ENCODE data around the gene WAC. TPM values are rescaled to one million over a fixed set of nuclear protein-coding genes. Genes with fewer than 3 reads are reported as not detected.
"Not testable (repeated sequence)": the region's sequence is repeated elsewhere in the genome, so short reads cannot be mapped to it uniquely, and the experiment has no call there.

WAC gene
- total RNA-seq, 2 donors from 2014 or later = 75.4 to 94.1 TPM

- no peak overlapping the region for H3K27ac ChIP-seq
- H3K9me3 ChIP-seq = no peaks in the 10 kb centered on the region
- H3K4me3 ChIP-seq = no peak overlapping the region
- no peak for DNase-seq (ENCODE audit: low spot score)
- no peaks in the 10 kb centered on the region for H3K27me3 ChIP-seq
- H3K36me3 ChIP-seq = no peaks in the 10 kb centered on the region
- TF ChIP-seq, protein P1, sequence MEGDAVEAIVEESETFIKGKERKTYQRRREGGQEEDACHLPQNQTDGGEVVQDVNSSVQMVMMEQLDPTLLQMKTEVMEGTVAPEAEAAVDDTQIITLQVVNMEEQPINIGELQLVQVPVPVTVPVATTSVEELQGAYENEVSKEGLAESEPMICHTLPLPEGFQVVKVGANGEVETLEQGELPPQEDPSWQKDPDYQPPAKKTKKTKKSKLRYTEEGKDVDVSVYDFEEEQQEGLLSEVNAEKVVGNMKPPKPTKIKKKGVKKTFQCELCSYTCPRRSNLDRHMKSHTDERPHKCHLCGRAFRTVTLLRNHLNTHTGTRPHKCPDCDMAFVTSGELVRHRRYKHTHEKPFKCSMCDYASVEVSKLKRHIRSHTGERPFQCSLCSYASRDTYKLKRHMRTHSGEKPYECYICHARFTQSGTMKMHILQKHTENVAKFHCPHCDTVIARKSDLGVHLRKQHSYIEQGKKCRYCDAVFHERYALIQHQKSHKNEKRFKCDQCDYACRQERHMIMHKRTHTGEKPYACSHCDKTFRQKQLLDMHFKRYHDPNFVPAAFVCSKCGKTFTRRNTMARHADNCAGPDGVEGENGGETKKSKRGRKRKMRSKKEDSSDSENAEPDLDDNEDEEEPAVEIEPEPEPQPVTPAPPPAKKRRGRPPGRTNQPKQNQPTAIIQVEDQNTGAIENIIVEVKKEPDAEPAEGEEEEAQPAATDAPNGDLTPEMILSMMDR (IDR thresholded peaks at IDR 0.05) = no peak
- no peaks in the 10 kb centered on the region for H3K4me1 ChIP-seq
Measured at GRCh38 chr10:28495084-28495483, 37.8 kb upstream of the WAC start.

DNA sequence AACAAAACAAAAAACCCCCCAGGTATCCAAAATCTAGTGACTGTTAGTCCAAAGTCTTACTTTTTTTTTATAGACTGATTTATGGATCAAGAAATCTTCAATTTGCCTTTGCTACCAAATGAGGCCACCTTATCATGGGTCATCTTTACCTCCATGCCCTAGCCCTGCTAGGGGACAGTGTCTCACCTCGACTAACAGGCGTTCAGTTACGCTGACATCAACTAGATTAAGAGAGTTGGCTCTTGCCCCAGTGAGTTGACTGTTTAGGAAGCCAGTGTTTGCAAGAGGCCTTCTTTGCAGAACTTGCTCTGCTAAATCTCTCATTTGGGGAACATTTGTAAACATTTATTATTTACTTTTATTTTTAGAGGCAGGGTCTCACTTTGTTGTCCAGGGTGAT lies 36.9 kb upstream of the WAC start:
- Histone ChIP-seq H3K4me1 (no peaks in the 10 kb centered on the region), H3K4me3 (no peak overlapping the region), H3K9me3 (no peaks in the 10 kb centered on the region), H3K27ac (no peak overlapping the region), H3K36me3 (no peaks in the 10 kb centered on the region), H3K27me3 (no peaks in the 10 kb centered on the region)
- DNase-seq (ENCODE audit: low spot score) = no peak
- TF ChIP-seq, protein P1 (IDR thresholded peaks at IDR 0.05) = no peak

DNA sequence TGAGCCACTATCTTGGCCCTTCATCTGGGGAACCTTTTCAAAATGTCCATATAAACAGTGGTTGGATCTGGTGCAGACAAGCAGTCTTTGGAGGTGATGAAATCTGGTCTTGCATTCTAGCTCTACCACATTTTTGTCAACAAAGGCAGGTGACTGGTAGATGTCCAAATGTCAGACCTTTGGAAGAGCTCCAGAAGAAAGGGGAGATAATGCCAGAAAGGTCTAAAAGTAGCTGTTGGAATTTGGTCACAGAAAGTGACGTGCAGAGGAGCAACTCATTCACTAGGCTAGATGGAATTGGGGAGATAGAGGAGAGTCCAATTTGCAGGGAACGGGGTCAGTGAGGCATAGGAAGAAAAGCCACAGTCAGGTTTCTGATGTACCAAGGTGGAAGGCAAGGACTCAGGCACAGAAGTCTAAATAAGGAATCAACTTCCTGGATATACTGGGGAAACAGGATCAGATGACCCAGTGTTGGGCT lies 36.4 kb upstream of the WAC start:
- DNase-seq (ENCODE audit: low spot score) = no peak
- H3K36me3 ChIP-seq = no peaks in the 10 kb centered on the region
- H3K4me1 ChIP-seq = no peaks in the 10 kb centered on the region
- TF ChIP-seq, protein P1 (IDR thresholded peaks at IDR 0.05) = no peak
- H3K27ac ChIP-seq = no peak overlapping the region
- H3K9me3 ChIP-seq = no peaks in the 10 kb centered on the region
- no peaks in the 10 kb centered on the region for H3K27me3 ChIP-seq
- H3K4me3 ChIP-seq = no peak overlapping the region

DNA sequence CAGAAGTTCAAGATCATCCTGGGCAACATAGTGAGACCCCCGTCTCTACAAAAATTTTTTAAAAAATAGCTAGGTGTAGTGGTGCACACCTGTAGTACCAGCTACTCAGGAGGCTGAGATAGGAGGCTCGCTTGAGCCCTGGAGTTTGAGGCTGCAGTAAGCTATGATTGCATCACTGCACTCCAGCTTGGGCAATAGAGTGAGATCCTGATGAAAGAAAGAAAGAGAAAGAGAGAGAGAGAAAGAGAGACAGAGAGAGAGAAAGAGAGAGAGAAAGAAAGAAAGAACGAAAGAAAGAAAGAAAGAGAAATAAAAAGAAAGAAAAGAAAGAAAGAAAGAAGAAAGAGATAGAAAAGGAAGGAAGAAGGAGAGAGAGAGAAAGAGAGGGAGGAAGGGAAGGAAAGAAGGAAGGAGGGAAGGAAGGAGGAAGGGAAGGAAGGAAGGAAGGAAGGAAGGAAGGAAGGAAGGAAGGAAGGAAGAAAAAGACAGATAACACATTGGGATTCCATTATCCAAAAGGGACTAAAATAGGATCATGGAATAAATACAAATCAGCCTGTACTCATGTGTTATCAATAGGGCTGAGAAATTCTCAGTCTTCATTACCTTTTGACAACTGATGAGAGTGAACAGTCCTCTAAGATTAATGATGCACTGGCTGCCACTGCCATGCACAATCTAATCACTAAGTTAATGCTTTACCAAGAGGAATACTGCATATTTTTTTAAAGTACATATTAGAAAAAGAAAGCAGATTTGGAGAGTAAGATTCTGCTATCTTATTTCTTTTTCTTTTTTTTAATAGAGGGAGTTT lies 35.4 kb upstream of the WAC start:
- H3K36me3 ChIP-seq = no peaks in the 10 kb centered on the region
- no peak overlapping the region for H3K27ac ChIP-seq
- H3K9me3 ChIP-seq = no peaks in the 10 kb centered on the region
- DNase-seq (ENCODE audit: low spot score) = no peak
- no peaks in the 10 kb centered on the region for H3K4me1 ChIP-seq
- TF ChIP-seq, protein P1 (IDR thresholded peaks at IDR 0.05) = no peak
- no peak overlapping the region for H3K4me3 ChIP-seq
- no peaks in the 10 kb centered on the region for H3K27me3 ChIP-seq

DNA sequence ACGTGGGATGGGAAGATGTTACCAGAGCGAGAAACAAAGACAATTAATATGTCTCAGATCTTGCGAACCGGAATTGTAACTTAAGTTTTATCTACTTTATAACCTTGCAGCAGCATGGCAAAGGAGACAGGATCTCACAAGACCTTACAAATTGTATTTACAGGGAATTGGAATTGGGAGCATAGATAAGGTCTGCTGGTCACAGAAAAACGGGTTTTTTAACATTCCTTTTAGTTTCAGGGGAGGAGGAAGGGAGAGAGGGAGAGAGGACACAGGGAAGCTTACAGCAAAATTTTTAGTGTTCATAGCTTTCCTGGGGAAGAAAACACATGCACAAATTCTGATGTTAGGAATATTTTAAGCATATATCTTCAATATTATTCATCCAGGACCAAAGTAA lies 32.7 kb upstream of the WAC start:
- not testable (repeated sequence) for H3K9me3 ChIP-seq; H3K4me3 ChIP-seq; H3K36me3 ChIP-seq; H3K27ac ChIP-seq; DNase-seq (ENCODE audit: low spot score); H3K27me3 ChIP-seq; H3K4me1 ChIP-seq

DNA sequence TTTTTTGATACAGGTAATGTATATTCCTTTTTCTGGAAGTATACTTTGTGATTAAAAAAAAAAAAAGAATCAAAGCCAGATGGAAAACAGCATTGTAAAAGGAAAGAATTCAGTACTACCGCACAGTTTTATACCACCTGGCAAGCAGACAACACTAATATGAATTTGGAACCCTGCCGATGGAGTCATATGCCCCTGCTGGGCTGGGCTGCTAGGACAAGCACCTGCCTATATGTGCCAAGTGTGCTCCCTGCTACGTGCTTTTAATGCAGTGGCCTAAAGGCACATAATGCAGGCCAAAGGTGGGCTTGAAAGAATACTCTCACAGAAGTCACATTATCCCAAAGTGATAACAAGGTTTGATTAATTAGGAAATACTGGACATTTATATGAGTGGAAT lies 29.8 kb upstream of the WAC start:
- Histone ChIP-seq H3K4me3 (no peak overlapping the region), H3K36me3 (no peaks in the 10 kb centered on the region), H3K9me3 (no peaks in the 10 kb centered on the region), H3K27me3 (no peaks in the 10 kb centered on the region), H3K27ac (peak overlapping the region in 1 of 2 donors; percentile 58), H3K4me1 (no peaks in the 10 kb centered on the region)
- DNase-seq (ENCODE audit: low spot score) = no peak
- TF ChIP-seq, protein P1 (IDR thresholded peaks at IDR 0.05) = no peak

Data from right atrium auricular region (tissue), 2 donors.